ENCODE measurements around the gene GBA2.

GRCh38 chr9:35691757-35692301 is 57.2 kb downstream of the GBA2 start:
- TF ChIP-seq CTCF (IDR thresholded peaks at IDR 0.05) (no peak), POLR2A (IDR thresholded peaks at IDR 0.05) (no peak)
